NCI-H345 treated with DMSO at 0.1 percent for 48 hours (cell line): ENCODE data around the gene PABPN1.
"Not testable (repeated sequence)": the region's sequence is repeated elsewhere in the genome, so short reads cannot be mapped to it uniquely, and the experiment has no call there.

Source experiments
- DNase-seq: peaks from one replicate; lab custom pipeline; 2025; ENCODE audit not compliant: unreplicated experiment; lab: John Stamatoyannopoulos, UW

The PABPN1 gene, protein sequence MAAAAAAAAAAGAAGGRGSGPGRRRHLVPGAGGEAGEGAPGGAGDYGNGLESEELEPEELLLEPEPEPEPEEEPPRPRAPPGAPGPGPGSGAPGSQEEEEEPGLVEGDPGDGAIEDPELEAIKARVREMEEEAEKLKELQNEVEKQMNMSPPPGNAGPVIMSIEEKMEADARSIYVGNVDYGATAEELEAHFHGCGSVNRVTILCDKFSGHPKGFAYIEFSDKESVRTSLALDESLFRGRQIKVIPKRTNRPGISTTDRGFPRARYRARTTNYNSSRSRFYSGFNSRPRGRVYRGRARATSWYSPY

DNA sequence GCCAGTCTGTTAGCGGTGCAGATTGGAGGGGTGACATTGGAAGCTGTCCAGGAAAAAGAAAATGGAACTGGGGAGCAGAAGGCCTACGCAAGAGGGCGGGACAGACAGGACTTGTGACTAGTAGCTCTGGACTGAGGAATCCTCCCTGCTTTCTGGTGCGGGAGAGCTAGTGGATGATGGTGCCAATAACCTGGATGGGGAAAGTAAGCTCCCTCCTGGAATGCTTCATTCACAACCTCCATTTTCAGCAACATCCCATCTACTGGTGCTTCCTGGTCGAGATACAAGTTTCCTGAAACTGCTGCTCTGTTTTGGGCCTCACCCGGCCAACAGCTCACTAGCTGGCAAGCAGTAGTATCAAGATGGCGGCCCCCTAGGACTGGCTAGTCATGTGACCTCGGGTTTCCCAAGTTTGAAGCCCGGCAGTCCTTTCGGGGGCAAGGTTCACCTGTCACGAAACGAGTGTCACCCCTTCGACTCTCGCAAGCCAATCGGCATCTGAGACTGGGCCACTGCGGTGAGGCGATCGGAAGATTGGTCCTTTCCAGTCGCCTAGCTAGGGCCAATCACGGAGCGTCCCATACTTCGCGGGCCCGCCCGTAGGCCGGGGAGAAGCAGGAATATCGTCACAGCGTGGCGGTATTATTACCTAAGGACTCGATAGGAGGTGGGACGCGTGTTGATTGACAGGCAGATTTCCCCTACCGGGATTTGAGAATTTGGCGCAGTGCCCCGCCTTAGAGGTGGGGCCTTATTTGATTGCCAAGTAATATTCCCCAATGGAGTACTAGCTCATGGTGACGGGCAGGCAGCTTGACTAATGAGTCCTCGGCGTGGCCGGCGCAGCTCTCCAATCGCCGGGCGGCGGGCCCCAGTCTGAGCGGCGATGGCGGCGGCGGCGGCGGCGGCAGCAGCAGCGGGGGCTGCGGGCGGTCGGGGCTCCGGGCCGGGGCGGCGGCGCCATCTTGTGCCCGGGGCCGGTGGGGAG, at the start of gene PABPN1:
PABPN1 (plus strand) TSS at position 874 of the 988 bp plus-strand sequence; CDS start at position 887, 13 bp downstream.
- DNase-seq, result peak; percentile 99

DNA sequence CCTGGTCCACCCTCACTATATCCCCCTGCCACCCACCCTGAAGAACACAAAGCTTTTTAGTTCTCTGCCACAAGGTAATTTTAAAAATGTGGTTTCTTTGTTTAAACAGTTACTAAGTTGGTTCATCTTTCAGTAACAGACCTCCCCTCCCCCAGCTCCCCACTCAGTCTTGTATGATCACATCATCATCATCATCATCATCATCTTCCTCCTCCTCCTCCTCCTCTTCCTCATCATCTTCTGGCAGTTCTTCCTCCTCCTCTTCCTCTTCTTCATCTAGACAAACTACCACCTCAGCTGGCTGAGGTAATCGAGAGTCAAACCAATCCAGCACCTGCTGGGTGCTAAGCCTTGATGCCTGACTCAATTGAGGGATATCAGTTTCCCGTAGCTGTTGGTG, 45.8 kb upstream of the PABPN1 start:
- no peak for DNase-seq

DNA sequence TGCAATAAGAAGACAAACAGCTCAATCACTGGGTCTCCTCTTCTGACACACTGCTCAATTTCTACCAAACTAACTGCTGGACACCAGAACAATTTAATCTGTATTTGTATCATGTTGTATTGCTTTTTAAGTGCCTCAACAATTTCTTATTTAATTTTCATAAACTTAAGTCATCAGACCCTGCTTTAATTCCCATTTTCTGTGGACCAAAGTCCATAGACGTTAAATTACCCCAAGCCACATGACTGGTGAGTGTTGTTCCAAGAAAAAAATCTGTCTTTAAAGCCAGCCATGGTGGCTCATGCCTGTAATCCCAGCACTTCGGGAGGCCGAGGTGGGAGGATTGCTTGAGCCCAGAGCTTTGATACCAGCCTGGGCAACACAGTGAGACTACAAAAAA, 44.1 kb upstream of the PABPN1 start:
- no peak for DNase-seq

DNA sequence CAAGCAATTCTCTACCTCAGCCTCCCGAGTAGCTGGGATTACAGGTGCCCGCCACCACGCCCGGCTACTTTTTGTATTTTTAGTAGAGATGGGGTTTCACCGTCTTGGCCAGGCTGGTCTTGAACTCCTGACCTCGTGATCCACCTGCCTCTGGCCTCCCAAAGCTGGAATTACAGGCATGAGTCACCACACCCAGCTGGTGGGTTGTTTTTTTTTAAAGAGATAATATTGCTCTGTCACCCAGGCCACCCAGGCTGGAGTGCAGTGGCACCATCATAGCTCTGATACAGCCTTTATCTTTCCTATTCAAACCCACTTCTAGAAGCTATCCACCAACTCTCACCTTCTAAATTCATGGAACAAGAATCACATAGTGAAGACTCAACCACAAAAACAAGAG, 43.3 kb upstream of the PABPN1 start:
- DNase-seq, result not testable (repeated sequence)

DNA sequence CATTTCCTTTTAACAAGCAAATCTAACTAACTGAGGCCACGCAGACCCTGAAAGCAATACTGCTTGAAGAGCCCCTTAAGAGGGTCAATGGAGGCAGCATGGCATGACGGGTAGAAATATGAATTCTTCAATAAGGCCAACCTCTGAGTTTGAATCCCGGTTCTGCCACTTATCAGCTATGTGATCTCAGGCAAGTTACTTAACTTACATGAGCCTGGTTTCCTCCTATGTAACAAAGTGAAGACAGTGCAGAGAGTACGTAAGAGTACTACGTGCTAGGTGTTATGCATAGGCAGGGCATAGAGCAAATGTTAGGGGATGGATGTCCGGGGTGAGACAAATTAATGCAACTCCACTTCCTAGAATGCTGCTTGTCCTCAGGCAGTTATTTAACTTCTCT, 40.0 kb upstream of the PABPN1 start:
- DNase-seq, result no peak

DNA sequence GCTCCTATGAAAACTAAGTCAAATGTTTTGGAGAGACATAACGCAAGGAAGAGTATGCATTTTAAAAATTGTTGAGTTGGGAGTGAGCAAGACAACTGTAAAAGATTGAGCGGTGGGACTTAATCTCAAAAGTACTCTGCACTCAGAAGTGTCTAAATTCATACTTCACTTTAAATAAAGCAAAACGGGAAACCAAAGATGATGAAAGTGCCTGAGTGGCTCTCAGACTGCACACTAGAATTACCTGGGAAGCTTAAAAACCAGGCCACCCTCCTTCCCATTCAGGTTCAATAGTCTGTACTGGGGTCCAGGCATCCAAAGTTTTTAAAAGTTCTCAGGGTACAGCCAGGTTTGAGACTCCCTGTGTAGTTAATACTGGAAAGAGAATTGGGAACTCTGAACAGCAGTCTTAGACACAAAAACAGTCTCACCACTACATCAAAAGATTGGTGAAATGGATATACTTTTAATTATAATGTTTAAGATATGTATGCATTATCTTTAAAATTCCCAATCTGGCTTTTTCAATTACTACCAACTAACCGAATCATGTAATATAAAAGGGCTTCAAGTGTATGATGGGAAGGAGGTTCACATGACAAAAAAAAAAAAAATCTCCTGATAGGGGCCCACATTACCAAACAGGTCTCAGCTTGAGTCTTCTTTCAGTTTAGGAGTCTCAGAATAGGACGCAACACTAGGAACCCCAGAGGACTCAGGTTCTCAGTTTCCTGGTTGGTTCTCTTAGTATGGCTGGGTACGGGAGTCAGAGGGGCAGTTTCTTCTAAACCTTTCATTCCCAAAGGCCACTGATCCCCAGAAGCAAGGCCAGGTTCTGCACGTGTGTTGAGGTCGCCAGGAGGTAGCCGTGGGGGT, 36.4 kb upstream of the PABPN1 start:
- DNase-seq, result no peak

DNA sequence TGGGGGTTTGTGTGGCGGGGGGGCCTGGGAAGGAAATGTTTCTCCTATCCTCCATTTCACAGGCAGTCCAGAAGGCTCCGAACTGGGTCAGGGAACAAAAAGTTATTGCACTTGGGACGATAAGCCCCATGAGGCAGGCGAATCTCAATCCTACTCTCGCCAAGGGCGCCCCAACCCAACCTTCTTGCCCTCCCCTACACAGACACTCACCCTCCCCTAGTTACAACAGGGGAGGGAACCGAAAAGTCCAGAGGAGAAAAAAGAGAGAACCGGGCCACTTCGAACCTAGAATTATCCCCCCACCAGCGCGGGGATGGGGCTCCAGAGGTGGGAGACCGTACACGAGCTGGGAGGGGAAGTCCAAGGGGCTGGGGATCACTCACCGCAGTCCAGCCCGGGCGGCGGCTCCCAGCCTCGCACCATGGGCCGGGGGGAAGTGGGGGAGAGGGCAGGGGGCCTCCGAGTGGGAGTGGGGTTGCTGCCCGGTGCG, 35.7 kb upstream of the PABPN1 start:
- no peak for DNase-seq

DNA sequence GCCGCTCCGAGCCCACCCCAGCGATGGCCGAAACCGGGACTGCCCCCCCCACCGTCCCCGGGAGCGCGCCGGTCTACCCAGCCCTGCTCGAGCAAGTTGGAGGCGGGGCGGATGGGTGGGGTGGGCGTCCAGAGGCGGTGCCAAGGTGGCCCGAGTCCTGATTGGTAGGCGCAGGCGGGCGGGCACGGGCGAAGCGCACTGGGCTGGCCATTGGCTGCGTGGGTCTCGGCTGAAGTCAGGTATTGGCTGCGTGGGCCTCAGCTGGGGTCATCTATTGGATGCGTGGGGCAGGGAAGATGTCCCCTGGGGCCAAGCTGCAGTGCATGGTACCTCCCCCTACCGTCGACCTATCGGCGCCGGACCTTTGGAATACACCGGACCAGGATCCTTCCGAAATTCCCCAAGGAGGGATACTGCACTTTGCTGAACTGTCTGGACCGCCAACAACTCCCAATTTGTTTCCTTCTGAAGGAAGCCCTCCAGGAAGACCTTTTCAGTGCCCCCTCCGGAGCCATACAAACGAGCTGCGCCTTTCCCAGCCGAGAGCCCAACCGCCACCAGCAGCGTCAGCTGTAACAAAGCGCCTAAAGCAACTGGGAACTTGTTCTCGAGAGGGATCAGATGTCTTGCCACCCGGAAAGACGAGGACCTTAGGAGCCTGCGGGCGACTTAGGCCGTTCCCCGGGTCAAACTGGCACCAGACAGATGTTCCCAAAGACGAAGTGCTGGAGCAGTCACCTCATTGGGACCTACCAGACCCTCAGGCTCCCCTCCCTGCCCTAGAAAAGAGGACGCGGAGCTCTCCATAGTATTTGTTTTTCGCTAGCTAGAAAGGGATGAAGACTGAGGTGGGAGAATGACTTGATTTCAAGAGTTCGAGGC, 35.0 kb upstream of the PABPN1 start, which contains the start of gene HOMEZ:
HOMEZ (minus strand) TSS at position 113 of the 882 bp plus-strand sequence. CDS start 180 bp downstream, outside the sequence.
- DNase-seq, result peak; percentile 95

DNA sequence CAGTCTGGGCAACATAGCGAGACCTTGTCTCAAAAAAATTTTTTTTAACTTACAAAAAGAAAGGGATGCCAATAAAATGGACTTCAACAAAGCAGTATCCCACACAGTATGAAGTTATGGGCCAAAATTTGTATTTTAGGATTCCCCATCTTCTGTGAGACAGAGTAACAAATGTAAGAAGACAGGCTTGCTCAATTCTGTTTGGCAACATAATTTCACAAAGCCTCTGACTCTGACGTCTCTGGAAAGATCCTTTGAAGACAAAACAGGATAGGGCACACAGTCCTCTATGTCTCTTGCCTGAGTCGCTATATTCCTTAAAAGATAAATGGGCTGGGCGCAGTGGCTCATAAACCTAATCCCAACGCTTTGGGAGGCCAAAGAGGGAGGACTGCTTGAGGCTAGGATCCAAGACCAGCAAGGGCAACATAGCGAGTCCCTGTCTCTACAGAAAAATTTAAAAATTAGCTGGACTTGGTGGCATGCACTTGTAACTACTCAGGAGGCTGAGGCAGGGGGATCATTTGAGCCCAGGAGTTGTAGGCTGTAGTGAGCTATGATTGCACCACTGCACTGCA, 34.3 kb upstream of the PABPN1 start:
- no peak for DNase-seq

DNA sequence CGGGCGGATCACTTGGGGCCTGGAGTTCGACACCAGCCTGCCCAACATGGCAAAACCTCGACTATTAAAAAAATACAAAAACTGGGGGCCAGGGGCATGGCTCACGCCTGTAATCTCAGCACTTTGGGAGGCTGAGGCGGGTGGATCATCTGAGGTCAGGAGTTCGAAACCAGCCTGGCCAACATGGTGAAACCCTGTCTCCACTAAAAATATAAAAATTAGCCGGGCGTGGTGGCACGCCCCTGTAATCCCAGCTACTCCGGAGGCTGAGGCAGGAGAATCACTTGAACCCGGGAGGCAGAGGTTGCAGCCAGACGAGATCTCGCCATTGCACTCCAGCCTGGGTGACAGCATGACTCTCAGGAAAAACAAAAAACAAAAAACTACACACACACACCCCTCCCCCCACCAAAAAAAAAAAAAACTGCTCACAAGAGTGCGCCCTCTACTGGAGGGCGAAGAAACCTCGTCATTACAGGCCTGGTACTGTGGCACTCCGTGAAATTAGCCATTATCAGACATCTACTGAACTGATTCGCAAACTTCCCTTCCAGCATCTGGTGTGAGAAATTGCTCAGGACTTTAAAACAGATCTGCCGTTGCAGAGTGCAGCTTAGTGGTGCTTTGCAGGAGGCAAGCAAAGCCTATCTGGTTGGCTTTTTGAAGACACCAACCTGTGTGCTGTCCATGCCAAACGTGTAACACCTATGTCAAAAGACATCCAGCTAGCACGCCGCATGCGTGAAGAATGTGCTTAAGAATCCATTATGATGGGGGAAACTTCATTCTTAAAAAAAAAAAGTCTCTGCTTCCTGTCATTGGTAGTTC, 26.3 kb upstream of the PABPN1 start:
- DNase-seq, result peak; percentile 33

DNA sequence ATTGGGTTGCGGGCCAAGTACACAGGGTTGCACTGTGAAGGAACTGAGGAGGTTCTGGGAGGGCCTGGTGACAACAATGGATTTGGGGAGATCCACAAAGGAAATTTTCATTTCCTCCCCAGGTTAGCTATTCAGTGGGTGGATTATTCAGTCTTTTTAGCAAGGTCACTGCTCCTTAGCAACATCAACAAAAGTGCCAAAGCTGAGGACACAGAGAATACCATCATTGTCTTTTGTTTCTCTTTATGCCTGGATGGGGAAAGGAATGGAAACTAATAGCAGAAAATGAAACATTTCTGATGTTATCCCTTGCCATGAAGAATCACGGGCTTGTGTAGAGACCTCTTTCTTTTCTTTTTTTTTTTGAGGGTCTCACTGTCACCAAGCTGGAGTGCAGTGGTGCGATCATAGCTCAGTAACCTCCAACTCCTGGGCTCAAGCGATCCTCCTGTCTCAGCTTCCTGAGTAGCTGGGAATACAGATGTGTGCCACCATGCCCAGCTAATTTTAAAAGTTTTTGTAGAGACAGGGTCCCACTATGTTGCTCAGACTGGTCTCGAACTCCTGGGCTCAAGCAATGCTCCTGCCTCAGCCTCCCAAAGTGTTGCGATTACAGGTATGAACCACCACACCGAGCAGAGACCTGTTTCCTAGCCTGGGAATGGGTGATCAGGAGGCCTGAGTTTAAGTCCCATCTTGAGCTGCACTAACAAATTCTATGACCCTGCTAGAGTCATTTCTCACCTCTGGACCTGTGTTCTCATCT, 25.1 kb upstream of the PABPN1 start:
- DNase-seq, result no peak

DNA sequence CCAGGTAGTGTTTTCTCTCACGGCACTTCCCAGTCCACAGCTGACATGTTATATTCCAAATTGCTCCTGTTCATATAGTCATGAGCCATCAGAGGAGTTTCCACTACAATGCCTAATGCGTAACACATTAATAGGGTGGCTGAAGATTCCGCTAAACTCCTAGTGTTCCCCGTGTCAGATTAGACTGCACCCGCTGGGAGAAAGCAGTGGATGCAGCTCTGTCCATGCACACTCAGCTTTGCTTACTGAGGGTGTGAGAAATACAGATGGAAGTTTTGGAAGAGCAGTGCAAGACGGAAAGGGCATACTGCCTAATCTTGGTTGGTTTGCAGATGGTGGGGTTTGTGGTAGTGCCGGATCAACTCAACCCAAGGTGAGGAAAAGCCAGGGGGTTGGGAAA, 24.2 kb upstream of the PABPN1 start:
- DNase-seq, result no peak

DNA sequence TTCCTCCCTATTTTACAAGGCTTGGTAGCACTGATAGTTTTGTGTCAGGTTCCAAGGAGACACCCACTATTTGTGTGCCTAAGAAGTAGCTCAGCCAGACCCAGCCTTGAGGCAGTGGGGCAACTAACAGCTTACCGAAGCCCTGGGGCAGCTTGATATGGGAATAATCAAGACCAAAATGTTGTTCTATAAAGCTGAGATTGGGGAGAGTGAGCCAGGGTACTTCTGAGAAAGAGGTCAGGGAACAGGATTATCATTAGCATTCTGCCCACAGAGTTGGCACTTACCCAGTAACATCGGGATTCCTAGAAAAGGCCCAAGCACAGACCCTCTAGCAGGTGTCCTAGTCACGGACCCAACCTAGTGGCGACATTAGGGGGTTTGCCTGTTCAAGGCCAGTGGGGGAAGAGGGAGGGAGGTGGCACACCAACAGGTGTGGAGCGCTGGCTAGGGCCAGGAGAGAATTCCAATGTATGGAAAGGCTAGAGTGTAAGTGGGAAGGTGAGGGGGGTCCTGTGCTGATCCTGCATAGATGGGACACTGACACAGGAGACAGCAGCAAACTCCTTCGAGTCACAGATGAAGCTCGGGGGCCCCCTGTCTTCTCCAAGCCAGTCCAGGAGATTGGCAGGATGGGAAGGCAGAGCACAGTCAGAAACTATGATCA, 23.5 kb upstream of the PABPN1 start:
- DNase-seq, result no peak

DNA sequence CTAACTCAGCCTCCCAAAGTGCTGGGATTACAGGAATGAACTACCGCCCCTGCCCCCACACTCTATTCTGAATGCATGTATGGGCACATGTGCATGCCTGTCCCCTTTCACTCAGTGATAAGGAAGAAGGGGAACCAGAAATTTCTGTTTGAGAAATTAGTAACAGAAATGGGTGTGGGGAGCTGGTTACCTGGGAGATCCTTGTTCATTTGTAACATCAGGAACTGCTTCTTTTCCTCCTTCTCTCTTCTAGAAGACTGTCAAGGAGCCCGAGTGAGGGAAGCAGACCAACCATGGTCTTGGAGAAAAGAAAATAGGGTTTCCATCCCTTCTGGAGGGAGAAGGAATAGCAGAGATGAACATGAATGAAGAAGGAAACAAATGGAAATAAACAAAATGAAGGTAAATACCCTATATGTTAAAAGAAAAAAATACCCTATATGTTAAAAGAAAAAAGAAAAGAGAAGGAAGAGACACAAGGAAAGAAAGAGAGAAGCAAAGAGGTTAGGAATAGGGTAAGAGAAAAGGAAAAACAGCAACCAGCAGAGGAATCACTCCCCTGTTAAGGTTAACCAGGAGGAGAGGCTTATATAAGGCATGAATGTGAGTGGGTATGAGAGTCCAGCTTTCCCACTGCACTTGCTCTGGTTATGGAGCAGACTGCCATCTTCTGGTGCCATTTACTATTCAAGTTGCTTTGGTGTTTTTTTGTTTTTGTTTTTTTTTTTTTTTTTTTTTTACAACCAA, 21.9 kb upstream of the PABPN1 start:
- DNase-seq, result no peak

DNA sequence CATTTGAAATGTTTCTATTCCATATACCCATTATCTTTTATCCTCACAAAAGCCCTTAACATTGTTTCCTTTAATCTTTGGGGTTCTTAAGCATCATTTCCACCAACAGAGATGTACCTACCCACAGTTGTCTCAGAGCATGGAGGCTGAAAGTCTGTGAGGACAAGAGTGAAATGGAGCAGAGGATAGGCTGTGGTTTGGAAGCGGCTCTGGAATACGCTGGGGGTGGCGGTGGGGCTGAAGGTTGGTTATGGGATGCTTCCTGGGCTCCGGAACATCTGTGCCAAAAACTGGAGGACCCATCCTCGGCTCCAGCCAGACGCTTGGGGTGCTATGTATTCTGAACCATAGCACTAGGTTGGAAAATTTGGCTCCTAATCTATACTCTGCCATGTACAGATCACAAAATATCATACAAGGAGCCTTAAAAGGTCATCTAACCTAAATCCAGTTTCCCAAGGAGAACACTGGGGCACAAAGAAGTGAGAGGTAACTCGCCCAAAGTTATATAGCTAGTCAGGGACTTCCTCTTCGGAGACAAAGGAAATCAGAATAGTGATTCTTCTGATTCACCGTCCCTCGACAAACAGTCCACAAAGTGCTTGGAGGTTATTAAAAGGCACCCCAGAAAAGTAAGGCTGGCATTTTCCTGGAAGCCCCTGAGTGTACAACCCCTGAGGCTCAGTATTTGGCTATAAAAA, 21.1 kb upstream of the PABPN1 start:
- DNase-seq, result no peak

DNA sequence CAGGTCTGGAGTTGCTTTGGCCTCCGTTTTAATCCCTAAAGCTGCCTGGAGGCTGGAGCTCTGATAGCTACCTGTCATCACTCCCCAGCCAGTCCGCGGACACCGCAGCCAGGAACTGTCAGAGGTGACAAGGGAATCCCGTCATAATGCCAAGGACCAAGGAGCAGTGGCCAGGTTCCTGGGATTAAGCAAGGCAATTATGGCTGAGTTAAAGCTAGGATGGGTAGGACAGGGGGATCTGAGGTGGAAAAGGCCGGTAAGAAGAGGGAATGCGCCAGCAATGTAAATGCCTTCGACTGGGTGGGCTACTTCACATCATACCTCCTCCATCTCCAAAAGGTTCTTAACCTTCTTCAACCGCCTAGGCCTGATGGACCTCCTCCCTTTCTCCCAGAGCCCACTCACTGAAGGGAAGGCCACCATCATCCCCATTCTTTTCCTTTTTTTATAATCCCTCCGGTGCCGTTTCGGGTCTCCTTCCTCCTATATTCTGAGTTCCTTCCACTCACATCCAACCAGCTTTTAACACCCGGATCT, 20.5 kb upstream of the PABPN1 start:
- no peak for DNase-seq
